Amygdala (tissue), 56 donors: ENCODE measurements around the gene RPL7A.
A peak's percentile ranks its signal among the peaks of the same experiment; 100 is the strongest.
"Not testable (repeated sequence)": the region's sequence is repeated elsewhere in the genome, so short reads cannot be mapped to it uniquely, and the experiment has no call there.

Source experiments
- DNase-seq, 56 donors: peaks; one replicate each; lab custom pipeline; 2025; lab: John Stamatoyannopoulos, UW

Gene RPL7A

GRCh38 chr9:133327021-133327420 lies 21.0 kb upstream of the RPL7A start:
- not testable (repeated sequence) for DNase-seq

DNA sequence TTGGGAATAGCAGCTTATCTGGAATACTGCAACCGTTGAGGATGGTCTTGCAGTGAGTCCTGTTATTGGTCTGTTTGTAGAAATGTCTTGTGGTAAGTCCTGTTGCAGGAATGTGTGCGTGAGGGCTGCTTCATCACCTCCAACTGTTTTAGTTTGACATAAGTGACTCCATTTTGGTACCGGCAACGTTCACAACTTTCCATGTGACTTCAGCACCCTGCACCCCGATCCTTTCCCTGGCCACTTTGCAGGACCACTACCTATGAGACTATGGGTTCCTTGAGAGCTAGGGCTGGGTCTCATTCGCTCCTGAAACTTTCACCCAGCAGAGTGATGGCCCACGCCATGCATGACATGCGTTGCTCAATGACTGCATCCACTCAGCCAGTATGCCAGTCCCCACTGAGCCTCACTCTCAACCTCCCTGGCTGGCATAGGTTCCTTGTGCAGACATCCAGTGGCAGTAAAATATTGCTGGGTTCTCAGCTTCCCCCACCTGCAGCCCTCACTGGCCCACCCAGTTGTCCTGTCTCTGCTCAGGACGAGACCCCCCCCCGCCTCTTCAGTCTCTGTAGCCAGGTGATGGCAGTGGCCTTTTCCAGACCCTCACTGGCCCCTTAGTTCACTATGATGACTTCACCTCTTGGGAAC lies 20.1 kb upstream of the RPL7A start:
- no peak for DNase-seq

- DNase-seq = peak in 5 of 56 donors; percentile 10 to 35 (median 21)
Measured at GRCh38 chr9:133329306-133330156, 18.5 kb upstream of the RPL7A start.

- DNase-seq = no peak
Measured at GRCh38 chr9:133331221-133331620, 16.8 kb upstream of the RPL7A start.

GRCh38 chr9:133331641-133332380 lies 16.2 kb upstream of the RPL7A start:
- DNase-seq = no peak

GRCh38 chr9:133332381-133332730 lies 15.7 kb upstream of the RPL7A start:
- no peak for DNase-seq

- no peak for DNase-seq
Measured at GRCh38 chr9:133333011-133333410, 15.0 kb upstream of the RPL7A start.

DNA sequence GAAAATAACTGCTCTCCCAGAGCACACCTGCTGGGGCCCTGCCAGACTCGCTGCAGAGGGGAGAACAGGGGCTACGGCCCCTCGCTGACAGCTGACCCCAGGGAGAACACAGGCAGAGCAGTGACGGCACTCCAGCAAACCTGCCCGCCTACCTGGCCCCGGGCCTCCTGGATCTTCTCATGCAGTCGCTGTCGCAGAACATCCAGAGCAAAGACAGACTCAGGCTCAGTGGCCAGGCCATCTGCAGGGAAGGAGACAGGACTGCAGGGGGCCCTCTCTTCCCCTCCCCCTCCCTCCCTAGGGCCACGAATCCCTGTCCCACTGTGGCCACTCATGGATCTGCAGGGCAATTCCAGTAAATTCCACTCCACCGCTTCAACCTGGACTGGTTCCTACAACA lies 14.5 kb upstream of the RPL7A start:
- DNase-seq = no peak

- no peak for DNase-seq
Measured at GRCh38 chr9:133334161-133334560, 13.9 kb upstream of the RPL7A start.

DNA sequence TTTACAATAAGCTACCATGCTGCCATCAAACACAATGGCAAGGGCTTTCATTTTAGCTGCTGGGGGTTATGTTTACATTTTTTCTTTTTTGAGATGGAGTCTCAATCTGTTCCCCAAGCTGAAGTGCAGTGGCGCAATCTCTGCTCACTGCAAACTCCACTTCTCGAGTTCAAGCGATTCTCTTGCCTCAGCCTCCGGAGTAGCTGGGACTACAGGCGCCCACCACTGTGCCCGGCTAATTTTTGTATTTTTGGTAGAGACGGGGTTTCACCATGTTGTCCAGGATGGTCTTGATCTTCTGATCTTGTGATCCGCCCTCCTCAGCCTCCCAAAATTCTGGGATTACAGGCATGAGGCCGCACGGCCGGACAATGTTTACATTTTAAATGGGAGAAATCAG lies 13.1 kb upstream of the RPL7A start:
- not testable (repeated sequence) for DNase-seq

DNA sequence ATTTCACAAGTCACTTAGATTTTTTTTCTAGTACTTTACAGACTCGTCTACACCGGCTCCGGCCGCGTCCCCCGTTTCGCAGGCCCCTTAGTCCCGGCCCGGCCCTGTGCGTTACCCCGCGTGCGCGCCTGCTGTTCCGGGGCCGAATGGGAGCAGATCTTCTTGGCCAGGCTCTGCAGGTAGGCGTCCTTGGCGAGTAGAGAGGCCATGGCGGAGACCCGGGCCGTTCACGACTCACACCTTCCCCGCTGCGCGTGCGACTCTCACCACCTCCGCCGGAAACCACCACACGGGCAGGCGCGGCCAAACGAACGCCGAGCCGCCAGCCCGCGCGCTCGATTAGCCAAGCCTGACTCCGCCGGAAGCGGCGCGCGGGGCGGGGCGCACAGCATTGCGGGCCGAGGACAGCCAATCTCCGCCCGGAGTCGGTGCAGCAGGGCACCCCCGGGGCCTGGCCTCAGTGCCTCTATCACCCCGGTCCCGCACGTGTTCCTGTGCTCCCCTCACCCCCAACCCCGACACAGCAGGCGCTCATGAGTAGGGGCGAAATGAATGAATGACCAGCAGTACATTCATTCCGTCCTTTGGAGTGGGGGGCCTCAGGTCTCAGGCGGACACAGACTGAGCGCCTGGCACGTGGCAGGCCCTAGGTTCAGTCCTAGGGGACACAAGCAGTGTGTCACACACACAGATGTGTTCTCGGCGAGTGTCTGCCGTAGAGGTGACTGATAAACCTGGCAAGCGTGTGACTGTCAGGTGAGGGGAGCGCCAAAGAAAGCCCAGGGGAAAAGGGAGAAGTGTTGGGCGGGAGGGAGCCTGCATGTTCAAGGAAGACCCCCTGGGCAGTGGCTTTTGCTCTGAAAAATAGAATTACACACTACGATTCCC lies 11.8 kb upstream of the RPL7A start, which contains the start of gene SURF6:
Gene SURF6 (minus strand): TSS at position 265 of the 888 bp plus-strand sequence. CDS start 56 bp downstream, at position 209.
- peak in 55 of 56 donors; percentile 52 to 91 (median 81) for DNase-seq

DNA sequence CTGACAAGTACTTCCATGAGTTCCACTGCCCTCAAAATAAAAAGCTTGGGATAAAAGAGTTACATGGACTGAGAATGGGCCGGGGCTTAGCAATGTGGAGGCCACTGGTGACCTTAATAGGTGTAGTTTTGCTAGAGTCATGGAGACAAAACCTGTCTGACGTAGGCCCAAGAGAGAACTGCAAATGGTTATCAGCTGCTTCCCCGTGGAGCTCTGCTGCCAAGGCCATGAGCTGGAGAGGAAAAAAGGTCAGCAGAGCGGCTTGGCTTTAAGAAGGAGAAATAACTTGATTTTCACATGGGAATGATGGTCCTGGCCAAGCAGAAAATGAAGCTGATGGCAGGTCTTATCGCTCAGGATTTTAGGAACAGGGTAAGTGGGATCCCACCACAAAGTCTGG lies 8.4 kb upstream of the RPL7A start:
- no peak for DNase-seq

- DNase-seq = no peak
Measured at GRCh38 chr9:133340256-133340655, 7.8 kb upstream of the RPL7A start.

- DNase-seq = no peak
Measured at GRCh38 chr9:133340916-133341315, 7.1 kb upstream of the RPL7A start.

- peak in 12 of 56 donors; percentile 7 to 43 (median 25) for DNase-seq
Measured at GRCh38 chr9:133341369-133342068, 6.5 kb upstream of the RPL7A start.

DNA sequence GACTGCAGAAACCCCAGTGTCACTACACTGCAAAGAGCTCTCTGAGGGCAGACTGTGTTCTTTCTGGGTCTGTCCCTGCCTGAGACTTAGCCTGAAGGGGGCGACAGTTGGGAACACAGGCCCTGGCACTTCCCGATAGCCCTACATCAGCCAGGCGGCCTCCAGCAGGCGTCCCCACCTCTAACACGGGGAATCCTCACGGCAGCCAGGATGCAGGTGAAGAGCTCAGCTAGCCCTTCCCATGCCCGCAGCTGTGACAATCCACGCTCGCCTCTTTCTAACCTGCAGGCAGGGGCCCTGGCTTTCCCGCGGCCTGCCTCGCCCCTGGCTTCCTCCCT lies 6.0 kb upstream of the RPL7A start:
- no peak for DNase-seq

DNA sequence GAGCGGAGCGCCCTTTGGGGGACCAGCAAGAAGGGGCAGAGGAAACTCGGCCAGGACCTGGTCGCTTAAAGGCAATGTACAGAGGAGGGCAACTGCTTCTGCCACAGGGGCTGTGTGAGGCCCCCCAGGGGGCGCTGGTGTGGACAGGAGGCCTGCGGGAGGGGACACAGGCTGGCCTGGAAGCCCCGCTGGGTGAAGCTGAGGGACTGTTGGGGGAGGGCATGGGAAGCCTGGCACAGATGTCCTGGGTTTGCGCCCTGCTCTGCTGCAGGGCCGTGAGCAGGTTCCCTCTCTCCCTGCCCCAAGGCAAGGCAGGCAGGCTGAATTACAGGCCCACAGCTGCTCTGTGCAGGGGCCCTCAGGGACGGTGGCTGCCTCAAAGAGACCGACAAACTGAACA lies 5.4 kb upstream of the RPL7A start:
- no peak for DNase-seq

GRCh38 chr9:133344071-133344470 lies 3.9 kb upstream of the RPL7A start:
- DNase-seq = no peak

- no peak for DNase-seq
Measured at GRCh38 chr9:133344979-133345378, 3.0 kb upstream of the RPL7A start.

GRCh38 chr9:133345596-133345995 lies 2.4 kb upstream of the RPL7A start:
- DNase-seq = no peak
